Sigmoid colon (tissue), 7 donors: ENCODE results near the gene ZMYND10. TPM values are rescaled to one million over a fixed set of nuclear protein-coding genes. Genes with fewer than 3 reads are reported as not detected.
A peak's percentile ranks its signal among the peaks of the same experiment; 100 is the strongest.
"Not testable (repeated sequence)": the region's sequence is repeated elsewhere in the genome, so short reads cannot be mapped to it uniquely, and the experiment has no call there.

Experiments used
- DNase-seq: peaks from one replicate; pipeline ENCODE4 v3.0.0-alpha.2; 2019
- H3K27ac ChIP-seq, 4 donors: fragments of 200-600 bp; sonication (generic); one replicate each; pipeline ENCODE4 v1.5.1; 2016 to 2019; ENCODE audit warnings: mild to moderate bottlenecking in 1 of 4
- H3K27me3 ChIP-seq, 3 donors: fragments of 200-600 bp; sonication (generic); one replicate each; pipeline ENCODE4 v1.5.1; 2019; ENCODE audit warnings: mild to moderate bottlenecking in 1 of 3
- H3K36me3 ChIP-seq, 4 donors: fragments of 200-600 bp; sonication (generic); one replicate each; pipeline ENCODE4 v1.5.1; 2016 to 2019
- H3K4me1 ChIP-seq, 4 donors: fragments of 200-600 bp; sonication (generic); one replicate each; pipeline ENCODE4 v1.5.1; 2017 to 2019
- H3K4me3 ChIP-seq, 4 donors: fragments of 200-600 bp; sonication (generic); one replicate each; pipeline ENCODE4 v1.5.1; 2017 to 2019; ENCODE audit warnings: mild to moderate bottlenecking in 2 of 4, moderate library complexity in 1 of 4
- H3K9me3 ChIP-seq, 4 donors: fragments of 200-600 bp in 3 of 4; sonication (generic) in 3 of 4; one replicate each; pipeline versions ENCODE4 v1.5.1 to v1.6.1; 2013 to 2019
- EP300 ChIP-seq, 4 donors: sonication (generic); formaldehyde crosslinking; IDR thresholded peaks; one replicate each; pipeline ENCODE4 v1.6.1; 2017; ENCODE audit warnings: antibody characterized with exemption in 4 of 4
- POLR2A ChIP-seq, 2 donors: fragments of 450-650 bp; IDR thresholded peaks; one replicate each; pipeline ENCODE4 v1.6.1; 2016; ENCODE audit warnings: antibody characterized with exemption in 2 of 2, mild to moderate bottlenecking in 2 of 2, moderate library complexity in 2 of 2
- POLR2AphosphoS5 ChIP-seq, 4 donors: sonication (generic); formaldehyde crosslinking; IDR thresholded peaks; one replicate each; pipeline ENCODE4 v1.6.1; 2017; ENCODE audit warnings: antibody characterized with exemption in 4 of 4
- WGBS, 2 donors: extraction: QIAGEN DNeasy Blood & Tissue Kit; methylation state at CpG; one replicate each; pipeline ENCODE4 v1.1.7; 2013; 5-methylcytosine and 5-hydroxymethylcytosine counted together
- intact Hi-C: fragments of 100-400 bp; cut with DNase I; formaldehyde crosslinking; loops from one replicate; pipeline ENCODE4 v1.15.1; 2023
- polyA plus RNA-seq, 3 donors: library from polyadenylated mRNA; stranded (reverse); fragments of 200-250 nt; gene quantifications; one replicate each; pipeline ENCODE4 v1.2.3, GENCODE V29; 2013
- total RNA-seq, 4 donors: library from RNA; depleted of rRNA; stranded (reverse); fragments of >200 nt; gene quantifications; one replicate each; pipeline ENCODE4 v1.1.0, GENCODE V29; 2016
- TF ChIP-seq, protein P1 (sequence below), 4 experiments: fragments of 450-650 bp in 3 of 4; fragments of 200-600 bp in 1 of 4; IDR thresholded peaks; one replicate each; pipeline ENCODE4 v1.5.1; 2016 to 2019; ENCODE audit warnings: antibody characterized with exemption in 4 of 4, mild to moderate bottlenecking in 3 of 4, moderate library complexity in 2 of 4
- donor health status: healthy with polysubstance abuse.
- donor health status: Bipolar disorder and iron deficiency.
- donor health status: healthy.

Gene ZMYND10
- total and polyA plus RNA-seq, 7 donors, result 0.77 to 1.2 TPM; not detected in 5

- Histone ChIP-seq H3K4me3 (no peak overlapping the region), H3K27me3 (no peaks in the 10 kb centered on the region), H3K9me3 (no peaks in the 10 kb centered on the region), H3K27ac (no peak overlapping the region), H3K4me1 (peaks cover 0 to 28% (median 24%) of the 10 kb centered on the region in 4 donors), H3K36me3 (peaks cover 0 to 39% (median 6%) of the 10 kb centered on the region in 4 donors)
- no peak for TF ChIP-seq EP300 (IDR thresholded peaks at IDR 0.05)
- intact Hi-C loops, result no loop called here
- no peak for DNase-seq
- 84 to 89% methylated on average over 3 of the region's 3 CpGs for WGBS, 2 donors
Observed at GRCh38 chr3:50314342-50314741, 31.2 kb downstream of the ZMYND10 start.

- 92 to 93% methylated on average over 32 of the region's 32 CpGs for WGBS, 2 donors
- H3K36me3 ChIP-seq, result peaks cover 0 to 17% (median 2%) of the 10 kb centered on the region in 4 donors
- H3K9me3 ChIP-seq, DNase-seq, H3K27ac ChIP-seq, H3K4me1 ChIP-seq, intact Hi-C loops, H3K27me3 ChIP-seq, H3K4me3 ChIP-seq: not testable (repeated sequence)
Observed at GRCh38 chr3:50312041-50312440, 33.5 kb downstream of the ZMYND10 start.

GRCh38 chr3:50304601-50305000 lies 40.9 kb downstream of the ZMYND10 start:
- H3K9me3 ChIP-seq, result no peaks in the 10 kb centered on the region
- no peak for TF ChIP-seq EP300 (IDR thresholded peaks at IDR 0.05)
- TF ChIP-seq, protein P1, sequence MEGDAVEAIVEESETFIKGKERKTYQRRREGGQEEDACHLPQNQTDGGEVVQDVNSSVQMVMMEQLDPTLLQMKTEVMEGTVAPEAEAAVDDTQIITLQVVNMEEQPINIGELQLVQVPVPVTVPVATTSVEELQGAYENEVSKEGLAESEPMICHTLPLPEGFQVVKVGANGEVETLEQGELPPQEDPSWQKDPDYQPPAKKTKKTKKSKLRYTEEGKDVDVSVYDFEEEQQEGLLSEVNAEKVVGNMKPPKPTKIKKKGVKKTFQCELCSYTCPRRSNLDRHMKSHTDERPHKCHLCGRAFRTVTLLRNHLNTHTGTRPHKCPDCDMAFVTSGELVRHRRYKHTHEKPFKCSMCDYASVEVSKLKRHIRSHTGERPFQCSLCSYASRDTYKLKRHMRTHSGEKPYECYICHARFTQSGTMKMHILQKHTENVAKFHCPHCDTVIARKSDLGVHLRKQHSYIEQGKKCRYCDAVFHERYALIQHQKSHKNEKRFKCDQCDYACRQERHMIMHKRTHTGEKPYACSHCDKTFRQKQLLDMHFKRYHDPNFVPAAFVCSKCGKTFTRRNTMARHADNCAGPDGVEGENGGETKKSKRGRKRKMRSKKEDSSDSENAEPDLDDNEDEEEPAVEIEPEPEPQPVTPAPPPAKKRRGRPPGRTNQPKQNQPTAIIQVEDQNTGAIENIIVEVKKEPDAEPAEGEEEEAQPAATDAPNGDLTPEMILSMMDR (IDR thresholded peaks at IDR 0.05), result no peak
- TF ChIP-seq POLR2A (IDR thresholded peaks at IDR 0.05), result no peak
- TF ChIP-seq POLR2AphosphoS5 (IDR thresholded peaks at IDR 0.05), result no peak
- no peaks in the 10 kb centered on the region for H3K36me3 ChIP-seq
- intact Hi-C loops, result no loop called here
- H3K4me3 ChIP-seq, result no peak overlapping the region
- no peak overlapping the region for H3K27ac ChIP-seq
- peaks cover 0 to 32% (median 30%) of the 10 kb centered on the region in 4 donors for H3K4me1 ChIP-seq
- H3K27me3 ChIP-seq, result no peaks in the 10 kb centered on the region
- no peak for DNase-seq

- peaks cover 4 to 38% (median 37%) of the 10 kb centered on the region in 4 donors for H3K4me1 ChIP-seq
- 40 to 71% methylated on average over 14 of the region's 14 CpGs for WGBS, 2 donors
- no peaks in the 10 kb centered on the region for H3K27me3 ChIP-seq
- peak within 1 kb of the TSS; percentile 48 to 72 (median 58) for H3K27ac ChIP-seq
- peak; percentile 83 for DNase-seq
- no peaks in the 10 kb centered on the region for H3K36me3 ChIP-seq
- TF ChIP-seq, protein P1 (IDR thresholded peaks at IDR 0.05), result no peak
- TF ChIP-seq POLR2AphosphoS5 (IDR thresholded peaks at IDR 0.05), result peak in 2 of 4 donors; percentile 30 to 49
- H3K9me3 ChIP-seq, result no peaks in the 10 kb centered on the region
- intact Hi-C loops, result no loop called here
- H3K4me3 ChIP-seq, result peak within 1 kb of the TSS in 1 of 4 donors; percentile 14
Observed at GRCh38 chr3:50303013-50303815, 42.3 kb downstream of the ZMYND10 start, which contains the start of gene HYAL1. TSS of gene HYAL1 (minus strand) at chr3:50303574. CDS start at chr3:50302956, 618 bp downstream.

DNA sequence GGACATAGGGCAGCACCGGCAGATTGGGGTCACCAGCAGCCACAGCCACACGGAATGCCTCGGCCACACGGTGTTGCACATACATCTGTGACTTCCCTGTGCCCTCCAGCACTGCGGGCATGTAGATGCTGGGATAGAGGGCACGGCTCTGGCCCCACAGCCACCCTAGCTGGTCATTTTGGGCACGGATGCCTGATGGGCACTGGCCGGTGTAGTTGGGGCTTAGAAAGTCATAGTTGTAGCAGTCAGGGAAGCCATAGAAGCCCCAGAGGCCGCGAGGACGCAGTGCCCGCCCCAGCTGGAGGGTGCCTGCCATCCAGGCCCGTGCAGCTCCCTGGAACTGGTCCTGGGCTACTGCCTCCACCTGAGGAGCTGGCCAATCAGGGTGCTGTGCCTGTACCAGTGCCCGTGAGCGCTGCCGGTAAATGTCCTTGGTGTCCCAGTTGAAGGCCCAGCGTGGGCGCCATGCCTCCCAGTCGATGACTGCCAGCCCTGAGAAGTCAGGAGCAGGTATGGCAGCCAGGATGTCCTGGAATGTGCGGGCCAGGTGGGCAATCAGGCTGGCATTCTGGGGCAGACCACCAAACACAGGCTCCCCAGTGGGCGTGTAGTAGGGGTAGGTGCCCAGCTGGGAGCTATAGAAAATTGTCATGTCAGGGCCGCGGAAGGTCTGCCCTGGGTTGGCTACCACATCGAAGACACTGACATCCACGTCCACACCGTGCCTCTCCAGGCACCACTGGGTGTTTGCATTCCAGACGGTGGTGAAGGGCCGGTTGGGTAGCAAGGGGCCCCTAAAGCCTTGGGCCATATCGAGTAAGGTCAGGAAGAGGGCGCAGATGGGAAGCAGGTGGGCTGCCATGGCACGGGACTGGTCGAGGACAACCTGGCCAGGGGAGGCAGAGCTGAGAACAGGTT lies 43.2 kb downstream of the ZMYND10 start:
- no peak for DNase-seq
- WGBS, 2 donors, result 92 to 93% methylated on average over 32 of the region's 32 CpGs
- no peaks in the 10 kb centered on the region for H3K27me3 ChIP-seq
- peak overlapping the region; percentile 48 to 72 (median 58) for H3K27ac ChIP-seq
- no peak overlapping the region for H3K4me3 ChIP-seq
- intact Hi-C loops, result no loop called here
- TF ChIP-seq POLR2AphosphoS5 (IDR thresholded peaks at IDR 0.05) (no peak), POLR2A (IDR thresholded peaks at IDR 0.05) (no peak), EP300 (IDR thresholded peaks at IDR 0.05) (no peak)
- TF ChIP-seq, protein P1 (IDR thresholded peaks at IDR 0.05), result no peak
- H3K36me3 ChIP-seq, result no peaks in the 10 kb centered on the region
- H3K4me1 ChIP-seq, result peaks cover 4 to 45% (median 40%) of the 10 kb centered on the region in 4 donors
- H3K9me3 ChIP-seq, result no peaks in the 10 kb centered on the region
